Stimulated activated CD4-positive, alpha-beta T cell treated with anti-CD3 and anti-CD28 coated beads, Interleukin-1b, Interleukin-23, amount 100 ng/mL, for 48 hours (primary cell): ENCODE results near the gene C1GALT1C1.
"Not testable (repeated sequence)": the region's sequence is repeated elsewhere in the genome, so short reads cannot be mapped to it uniquely, and the experiment has no call there.

Source experiments
- DNase-seq: peaks from one replicate; pipeline ENCODE4 v3.0.0-alpha.2; 2020

C1GALT1C1 gene

DNA sequence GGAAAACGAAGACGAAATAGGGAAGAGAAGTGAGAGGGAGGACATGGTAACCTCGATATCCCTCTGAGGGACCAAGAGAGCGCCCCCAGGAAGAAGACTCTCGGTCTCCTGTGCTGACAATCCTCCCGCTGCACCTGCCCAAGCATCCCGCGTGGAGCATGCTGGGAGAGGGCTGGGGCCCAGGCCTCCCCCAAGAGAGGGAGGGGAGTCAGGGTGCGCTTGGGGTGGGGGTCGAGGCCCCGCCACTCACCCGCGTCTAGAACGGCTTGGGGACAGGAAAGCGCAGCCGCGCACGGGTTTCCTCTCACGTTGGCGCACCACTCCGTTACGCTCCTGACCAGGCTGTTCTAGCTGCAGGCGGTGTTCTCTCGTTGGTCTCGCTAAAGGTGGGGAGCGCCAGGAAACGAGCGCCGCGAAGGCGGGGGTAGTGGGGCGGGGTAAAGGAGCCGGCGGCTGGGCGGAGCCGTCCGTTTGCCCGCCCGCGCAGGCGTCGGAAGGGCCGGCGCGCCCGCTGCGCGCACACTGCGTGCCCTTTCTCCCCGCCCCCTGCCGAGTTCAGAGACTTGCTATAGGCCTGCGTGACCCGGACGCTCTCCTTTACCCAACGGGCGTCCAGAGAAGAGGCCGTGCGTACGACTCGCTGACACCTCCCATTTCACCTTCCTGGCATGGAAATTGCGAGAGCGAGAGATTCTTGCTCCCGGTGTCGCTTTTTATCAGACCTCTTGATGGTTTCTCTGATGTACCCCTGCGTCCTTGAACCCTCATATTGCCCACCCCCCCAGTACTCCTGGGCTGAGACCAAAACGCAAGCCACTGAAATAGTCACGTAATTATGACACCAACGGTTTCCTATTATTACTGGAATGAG lies at the start of gene C1GALT1C1:
Gene C1GALT1C1 (minus strand): TSS at position 388 of the 871 bp plus-strand sequence. CDS start 2,888 bp downstream, outside the sequence.
- peak; percentile 91 for DNase-seq

DNA sequence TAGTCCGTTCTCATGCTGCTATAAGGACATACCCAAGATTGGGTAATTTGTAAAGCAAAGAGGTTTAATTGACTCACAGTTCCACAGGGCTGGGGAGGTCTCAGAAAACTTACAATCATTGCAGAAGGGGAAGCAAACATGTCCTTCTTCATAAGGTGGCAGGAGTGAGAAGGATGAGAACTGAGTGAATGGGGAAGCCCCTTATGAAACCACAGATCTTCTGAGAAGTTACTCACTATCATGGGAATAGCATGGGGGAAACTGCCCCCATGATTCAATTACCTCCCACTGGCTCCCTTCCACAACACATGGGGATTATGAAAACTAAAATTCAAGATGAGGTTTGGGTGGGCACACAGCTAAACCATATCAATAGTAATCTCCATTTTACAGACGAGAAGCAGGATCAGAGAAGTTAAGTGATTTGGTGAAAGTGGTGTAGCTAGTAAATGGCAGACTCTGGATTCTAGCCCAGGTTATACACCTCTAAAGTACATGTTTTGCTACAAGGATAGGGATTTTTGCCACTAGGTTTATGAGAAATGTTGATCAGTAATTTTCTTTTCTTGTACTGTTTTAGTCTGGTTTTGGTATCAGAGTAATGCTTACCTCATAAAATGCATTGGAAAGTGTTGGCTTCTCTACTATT lies 47.3 kb upstream of the C1GALT1C1 start:
- DNase-seq: peak; percentile 27

DNA sequence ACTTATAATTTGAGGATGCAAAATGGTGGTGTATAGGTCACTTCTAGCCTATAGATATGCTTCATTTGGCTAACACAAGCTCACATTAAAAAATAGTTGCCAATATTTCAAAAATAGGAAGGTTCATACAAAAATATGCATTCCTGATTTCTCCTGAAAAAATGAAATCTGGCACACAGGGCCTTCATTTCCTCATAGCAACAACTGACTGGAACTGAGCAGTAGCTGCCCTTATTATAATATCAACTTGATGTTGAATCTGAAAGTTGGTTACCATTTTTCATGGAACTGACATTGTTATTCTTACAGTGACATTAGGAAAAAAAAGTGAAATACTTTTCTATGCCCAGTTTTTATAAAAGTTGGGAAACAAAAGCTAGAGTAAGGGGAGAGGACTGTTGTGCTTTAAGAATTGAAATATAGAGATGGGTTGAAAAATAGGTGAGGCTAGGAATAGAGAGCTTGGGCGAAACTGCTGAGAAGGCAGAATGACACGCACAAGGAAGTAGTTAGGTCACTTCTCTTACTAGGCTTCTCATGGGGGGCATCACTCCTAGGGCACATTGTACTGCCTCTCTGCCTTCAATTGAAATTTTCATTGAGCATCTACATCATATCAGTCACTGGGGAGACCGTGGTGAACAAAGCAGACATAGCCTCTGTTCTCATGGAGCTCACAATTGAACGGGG lies 43.1 kb upstream of the C1GALT1C1 start:
- no peak for DNase-seq

DNA sequence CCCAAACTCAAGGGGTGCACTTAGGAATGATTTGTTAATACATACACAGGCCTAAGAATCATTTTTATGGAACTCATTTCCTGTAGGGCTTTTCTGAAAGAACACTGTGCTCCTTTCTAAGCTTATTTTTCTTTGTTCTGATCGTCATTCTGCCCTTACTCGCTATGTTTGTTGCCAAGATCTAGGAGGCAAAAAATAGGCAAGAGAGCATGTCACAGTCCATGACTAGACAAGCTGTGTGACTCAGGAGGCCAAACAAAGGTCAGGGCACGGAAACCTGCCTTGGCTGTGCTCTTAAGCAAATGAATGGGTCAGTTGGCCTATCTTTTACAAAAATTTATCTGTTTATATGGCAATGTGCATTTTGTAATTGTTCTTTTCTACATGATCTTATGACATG lies 42.5 kb upstream of the C1GALT1C1 start:
- no peak for DNase-seq

DNA sequence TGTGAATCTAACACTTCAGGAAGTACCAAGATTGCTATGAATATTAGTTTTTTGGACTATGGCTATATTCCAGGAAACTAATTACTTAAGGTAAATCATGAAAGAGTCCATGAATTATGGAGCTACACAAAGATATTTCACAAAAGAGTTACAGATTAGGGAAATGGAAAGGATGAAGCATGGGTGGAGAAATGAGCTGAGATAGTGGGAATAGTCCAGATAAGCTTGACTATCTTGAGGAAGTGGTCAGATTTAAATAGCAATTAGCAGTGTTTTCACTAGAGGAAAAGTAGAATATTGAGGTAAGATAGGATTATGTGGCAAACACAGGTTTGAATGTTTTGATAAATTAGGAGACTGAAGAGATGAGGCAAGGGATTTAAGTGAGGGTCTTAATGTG lies 42.1 kb upstream of the C1GALT1C1 start:
- DNase-seq: no peak

DNA sequence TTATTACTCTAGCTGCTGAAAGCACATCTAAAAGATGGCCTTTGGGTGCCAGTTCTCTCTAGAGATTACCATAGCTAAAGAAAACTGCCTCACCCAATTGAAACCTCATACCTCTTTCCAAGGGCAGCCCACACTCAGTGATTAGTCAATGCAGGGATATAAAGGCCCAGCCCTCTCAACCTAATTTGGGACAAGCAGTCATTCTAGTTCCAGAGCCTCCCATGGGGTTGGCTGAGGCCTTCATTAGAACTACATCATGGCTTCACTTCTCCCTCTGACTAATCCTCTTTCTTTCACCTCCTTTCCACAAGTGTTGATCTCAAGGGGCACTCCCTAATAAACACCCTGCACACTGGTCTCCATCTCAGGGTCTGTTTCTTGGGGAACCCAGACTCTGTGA lies 38.5 kb upstream of the C1GALT1C1 start:
- no peak for DNase-seq

DNA sequence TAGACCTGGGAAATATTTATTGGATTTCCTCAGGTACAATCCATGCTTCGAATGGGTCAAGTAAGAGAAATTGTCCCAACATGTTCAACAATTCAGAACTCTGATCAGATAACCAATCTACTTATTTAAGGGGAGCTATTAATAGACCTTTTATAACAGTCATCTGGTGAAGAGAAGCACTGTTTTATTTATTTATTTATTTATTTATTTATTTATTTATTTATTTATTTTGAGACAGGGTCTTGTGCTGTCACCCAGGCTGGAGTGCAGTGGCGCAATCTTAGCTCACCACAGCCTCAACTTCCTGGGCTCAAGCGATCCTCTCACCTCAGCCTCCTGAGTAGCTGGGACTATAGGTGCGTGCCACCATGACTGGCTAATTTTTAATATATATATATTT lies 34.7 kb upstream of the C1GALT1C1 start:
- DNase-seq: not testable (repeated sequence)

DNA sequence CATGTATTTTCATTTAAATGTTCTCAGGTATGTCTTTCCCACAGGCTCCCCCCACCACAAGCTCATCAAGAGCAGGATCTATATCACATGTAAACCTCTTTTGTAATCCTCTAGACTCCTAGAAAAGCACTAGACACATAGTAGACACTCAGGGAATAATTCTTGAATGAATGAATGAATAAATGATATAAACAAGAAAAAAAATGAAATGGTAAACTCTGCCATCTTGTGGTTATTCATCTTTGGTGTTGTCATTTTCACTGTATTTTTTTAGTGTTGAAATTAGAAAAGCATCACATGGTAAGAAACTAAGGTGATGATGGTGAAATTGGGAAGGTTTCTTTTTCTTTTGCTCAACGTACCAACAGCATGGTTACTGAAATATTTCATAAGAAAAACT lies 34.2 kb upstream of the C1GALT1C1 start:
- DNase-seq: no peak

DNA sequence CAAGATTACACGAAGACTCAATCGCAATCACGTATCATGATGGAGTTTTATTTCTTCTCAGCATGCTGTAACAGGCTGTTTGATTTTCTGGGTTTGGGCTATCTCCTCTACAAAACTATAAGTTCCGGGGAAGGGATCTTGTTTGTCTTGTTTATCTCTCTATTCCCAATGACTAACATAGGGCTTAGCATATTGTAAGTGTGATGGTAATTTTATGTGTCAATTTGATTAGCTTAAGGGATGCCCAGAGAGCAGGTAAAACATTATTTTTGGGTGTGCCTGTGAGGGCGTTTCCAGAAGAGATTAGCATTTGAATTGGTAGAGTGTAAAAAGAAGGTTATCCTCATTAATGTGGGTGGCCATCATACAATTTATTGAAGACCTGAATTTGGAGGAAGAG lies 32.8 kb upstream of the C1GALT1C1 start:
- no peak for DNase-seq

DNA sequence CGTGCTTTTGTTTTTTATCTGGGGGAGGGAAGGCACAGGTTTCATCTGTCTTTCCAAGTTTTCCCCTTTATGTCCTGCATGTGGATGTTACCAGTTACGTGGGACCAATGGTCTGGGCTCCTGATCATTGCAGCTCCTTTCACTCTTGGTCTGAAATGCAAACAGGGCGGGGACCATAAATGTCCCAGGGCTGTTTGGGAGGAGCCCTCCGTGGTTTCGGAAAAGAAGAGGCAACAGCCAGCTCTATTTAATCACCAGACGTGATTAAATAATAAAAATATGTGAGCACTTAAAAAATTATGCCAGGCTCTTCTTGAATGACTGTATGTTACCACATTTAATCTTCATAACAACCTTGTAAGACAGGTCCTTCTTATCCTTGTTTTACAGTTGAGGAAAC lies 30.8 kb upstream of the C1GALT1C1 start:
- no peak for DNase-seq

DNA sequence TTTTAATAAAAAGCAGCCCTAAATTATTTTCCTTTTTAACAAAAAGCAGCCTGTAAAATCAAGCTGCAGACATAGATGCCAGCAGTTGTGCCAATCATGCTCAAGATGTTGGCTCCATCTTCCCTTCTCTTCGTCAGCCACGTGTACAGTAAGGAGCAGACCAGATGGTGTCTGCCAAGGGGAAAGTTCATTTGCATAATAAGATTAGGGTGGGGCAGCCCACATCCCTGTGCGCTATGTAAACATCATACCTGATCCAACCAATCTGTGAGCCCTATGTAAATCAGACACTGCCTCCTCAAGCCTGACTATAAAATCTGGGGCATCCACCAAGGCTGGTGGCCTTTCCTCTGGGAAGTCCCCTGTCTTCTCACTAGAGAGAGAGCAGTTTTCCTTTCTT lies 23.1 kb upstream of the C1GALT1C1 start:
- no peak for DNase-seq

DNA sequence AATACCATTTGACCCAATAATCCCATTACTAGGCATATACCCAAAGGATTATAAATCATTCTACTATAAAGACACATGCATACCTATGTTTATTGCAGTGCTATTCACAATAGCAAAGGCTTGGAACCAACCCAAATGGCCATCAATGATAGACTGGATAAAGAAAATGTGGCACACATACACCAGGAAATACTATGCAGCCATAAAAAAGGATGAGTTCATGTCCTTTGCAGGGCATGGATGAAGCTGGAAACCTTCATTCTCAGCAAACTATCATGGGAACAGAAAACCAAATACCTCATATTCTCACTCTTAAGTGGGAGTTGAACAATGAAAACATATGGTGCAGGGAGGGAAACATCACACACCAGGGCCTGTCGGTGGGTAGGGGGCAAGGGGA lies 22.4 kb upstream of the C1GALT1C1 start:
- not testable (repeated sequence) for DNase-seq

DNA sequence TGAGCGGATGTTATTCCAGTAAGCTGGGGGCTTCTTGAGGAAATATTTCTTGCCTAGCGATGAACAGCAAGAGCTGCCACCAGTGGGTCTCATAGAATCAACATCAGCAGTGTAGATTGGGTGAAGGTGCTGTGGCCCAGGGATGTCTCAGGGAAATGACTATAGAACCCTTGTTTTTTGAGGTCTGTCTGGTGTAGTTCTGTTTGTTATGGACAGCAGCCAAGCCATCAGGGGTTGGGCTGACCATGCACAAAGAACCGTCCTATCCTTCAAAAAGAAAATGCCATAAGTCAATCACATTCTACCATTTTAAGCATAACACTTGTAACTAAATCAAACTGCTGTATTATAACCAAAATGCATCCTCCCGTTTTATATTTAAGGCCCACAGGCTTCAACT lies 17.3 kb upstream of the C1GALT1C1 start:
- no peak for DNase-seq

DNA sequence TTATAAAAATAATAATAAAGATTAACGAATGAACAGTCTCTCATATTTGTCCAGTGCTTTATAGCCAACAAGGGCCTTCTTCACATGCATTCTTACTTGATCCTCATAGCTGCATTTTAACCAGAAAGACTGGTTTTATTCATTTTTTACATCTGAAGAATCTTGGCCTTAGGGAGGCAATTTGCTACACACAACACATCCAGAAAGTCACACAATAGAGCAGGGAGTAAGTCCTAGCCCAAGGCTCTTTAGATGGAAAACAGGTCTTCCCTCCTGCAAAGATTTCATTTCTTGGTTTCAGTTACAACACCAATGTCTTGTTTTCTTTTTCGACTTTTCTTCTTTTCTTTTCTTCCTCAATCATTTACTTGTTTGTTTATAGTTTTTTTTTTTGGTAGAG lies 13.0 kb upstream of the C1GALT1C1 start:
- no peak for DNase-seq

DNA sequence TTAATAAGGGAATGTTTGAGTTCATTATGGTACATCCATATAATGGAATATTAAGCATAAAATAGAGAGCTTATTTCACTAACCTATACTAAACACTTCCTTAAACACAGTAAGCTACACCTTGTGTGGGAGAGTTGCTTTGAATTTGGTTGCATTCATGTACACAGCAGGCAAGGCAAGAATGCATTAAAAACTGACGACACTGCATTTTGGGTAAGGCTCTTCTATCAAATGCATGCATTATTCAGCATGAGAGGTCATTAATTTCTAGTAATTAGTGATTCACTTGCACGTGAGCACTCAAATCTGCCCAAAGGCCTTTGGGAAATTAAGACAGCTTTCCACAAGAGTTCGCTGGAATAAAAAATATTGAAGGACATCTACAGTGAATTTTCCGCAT lies 8.8 kb upstream of the C1GALT1C1 start:
- DNase-seq: no peak

DNA sequence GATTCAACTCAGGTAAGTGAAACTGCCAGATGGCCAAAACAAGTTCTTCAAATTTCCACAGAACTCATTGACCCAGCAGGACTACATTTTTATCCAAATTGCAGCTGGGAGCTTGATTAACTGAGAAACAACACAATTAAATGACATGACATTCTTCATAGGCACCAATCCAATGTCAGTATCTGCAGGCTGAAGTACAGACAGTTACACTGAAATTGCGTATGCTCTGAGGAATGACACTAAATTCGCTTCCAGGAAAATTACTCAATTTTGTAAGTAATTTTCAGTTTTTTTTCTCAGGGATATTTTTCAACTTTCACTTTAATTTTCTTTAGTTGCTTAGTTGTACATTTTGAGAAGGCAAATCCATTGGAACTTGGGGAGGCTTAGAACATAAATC lies 4.5 kb downstream of the C1GALT1C1 start:
- DNase-seq: no peak

DNA sequence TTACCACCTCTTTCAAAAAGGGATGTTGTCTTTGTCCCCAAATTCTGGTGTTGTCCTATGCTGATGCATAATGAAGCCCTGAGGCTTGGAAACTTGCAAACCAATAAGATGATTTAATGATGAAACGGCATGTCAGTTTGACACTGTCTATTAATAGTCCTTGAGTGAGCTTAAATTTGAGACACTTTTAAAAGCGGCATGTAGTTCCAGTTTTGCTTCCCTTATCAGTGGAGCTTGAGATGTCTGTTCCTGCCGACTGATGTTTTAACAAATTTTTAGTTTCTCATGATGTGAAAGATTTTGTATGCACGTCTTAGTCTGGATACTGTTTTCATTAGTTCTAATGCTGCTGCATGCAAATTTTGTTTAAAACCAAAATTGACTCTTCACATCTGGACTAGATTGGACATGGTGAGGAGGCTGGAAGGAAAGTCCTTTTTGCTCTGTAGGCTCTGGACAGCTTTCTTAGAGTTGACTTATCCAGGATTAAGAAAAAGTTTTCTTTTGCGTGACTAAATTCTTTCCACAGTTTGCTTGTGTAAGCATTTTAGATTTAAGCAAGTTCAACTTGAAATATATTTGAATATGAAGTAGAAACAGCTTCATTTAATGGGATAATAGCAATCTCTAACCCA lies 11.7 kb downstream of the C1GALT1C1 start:
- no peak for DNase-seq

DNA sequence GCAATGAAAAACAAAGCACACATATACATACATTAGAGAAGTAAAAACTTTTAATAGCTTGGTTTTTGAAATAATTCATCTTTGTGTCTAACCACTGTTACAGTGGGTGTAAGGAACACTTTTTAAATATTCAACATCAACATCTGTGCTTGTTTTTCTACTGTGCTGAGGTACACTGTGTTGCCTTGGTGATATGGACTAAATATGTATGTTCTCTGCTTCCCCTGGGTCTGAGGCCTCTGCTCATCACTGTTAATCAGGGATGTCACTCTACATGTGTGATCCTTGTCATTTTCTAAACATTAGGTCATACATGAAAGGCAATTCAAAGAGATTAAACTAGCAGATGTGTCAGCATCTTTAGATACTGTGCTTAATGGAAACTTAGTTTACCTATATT lies 15.0 kb downstream of the C1GALT1C1 start:
- no peak for DNase-seq

DNA sequence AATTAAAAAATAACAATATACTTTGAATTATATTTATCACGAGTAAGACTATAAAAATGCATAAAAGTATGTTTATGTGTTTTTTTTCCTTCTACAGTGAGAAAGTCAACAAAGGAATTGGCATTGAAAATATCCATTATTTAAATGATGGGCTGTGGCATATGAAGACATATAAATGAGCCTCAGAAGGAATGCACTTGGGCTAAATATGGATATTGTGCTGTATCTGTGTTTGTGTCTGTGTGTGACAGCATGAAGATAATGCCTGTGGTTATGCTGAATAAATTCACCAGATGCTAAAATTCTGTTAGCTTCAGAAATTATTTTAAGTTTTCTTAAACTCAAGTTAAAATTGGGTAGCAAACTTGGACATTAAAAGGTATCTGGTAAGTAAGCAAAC lies 17.8 kb downstream of the C1GALT1C1 start:
- no peak for DNase-seq

DNA sequence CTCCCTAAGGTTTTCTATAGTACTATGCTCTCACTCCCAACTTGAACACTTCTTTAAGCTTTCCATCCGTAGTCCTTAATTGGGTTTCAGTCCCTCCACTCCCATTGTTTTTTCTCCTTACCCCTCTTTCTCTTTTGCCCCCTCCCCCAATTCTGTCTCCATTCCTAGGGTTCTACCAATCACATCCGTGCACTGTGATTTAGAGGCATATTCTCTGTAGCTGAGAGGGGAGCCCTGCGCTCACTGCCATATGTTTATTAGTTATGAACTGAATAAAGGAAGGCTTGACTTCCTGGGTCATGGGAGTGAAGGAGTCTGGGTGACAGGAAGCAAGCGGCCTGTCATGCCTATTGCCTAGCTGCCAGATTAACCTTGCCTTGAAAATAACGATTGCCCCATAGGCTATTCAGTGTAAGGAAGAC lies 25.5 kb downstream of the C1GALT1C1 start:
- peak; percentile 18 for DNase-seq

DNA sequence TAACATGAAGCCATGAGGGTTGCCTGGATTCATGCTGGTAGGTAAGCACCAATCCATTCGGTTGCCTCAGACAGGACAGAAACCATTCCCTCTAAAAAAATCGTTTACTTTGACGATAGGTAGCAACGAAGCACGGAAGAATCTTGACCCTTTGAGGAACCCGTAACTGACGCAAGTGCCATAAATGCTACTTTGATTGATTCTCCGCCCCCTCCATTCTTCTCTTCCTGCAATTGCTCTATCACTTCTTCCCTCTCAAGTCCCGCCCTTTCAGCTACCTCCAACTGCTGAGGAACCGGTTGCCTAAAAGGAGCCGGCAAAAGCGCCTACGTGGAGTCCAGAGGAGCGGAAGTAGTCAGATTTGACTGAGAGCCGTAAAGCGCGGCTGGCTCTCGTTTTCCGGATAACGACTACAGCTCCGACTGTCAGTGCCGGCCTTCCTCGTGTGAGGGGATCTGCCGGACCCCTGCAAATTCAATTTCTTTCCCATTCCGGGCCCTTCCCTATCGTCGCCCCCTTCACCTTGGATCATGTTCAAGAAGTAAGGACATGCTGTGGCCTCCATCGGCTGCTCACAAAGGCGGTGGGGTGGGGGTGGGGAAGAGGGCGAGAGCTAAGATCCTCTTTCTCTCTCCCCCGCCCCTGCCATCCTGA lies 26.0 kb downstream of the C1GALT1C1 start, which contains the start of gene MCTS1:
Gene MCTS1 (plus strand): TSS at position 395 of the 654 bp plus-strand sequence. CDS start 136 bp downstream, at position 531.
- peak; percentile 85 for DNase-seq

DNA sequence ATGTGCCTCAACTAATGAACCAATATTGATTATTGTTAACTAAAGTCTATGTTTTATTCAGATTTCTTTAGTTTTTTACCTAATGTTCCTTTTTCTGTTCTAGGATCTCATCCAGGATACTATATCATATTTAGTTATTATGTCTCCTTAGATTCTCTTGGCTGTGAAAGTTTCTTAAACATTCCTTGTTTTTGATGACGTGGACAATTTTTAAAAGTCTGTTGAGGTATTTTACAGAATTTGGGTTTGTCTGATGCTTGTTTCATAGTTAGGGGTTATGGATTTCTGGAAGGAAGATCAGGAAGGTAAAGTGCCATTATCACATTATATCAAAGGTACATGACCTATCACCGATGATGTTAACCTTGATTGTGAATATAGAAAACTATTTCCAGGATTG lies 44.2 kb downstream of the C1GALT1C1 start:
- no peak for DNase-seq
